Ectodermal cell (in vitro differentiated cells): Measurements from ENCODE around the gene TPRX1.

Experiments used
- H3K27ac ChIP-seq: 2 replicates; pipeline ENCODE4 v1.7.0; 2013; ENCODE audit warnings: mild to moderate bottlenecking, low read depth, low read length; ENCODE audit not compliant: insufficient read depth, poor library complexity, severe bottlenecking
- H3K27me3 ChIP-seq: 2 replicates; pipeline ENCODE4 v1.7.0; 2013; ENCODE audit warnings: mild to moderate bottlenecking, low read length; ENCODE audit not compliant: insufficient read depth, control insufficient read depth, poor library complexity, severe bottlenecking
- H3K36me3 ChIP-seq: one replicate; pipeline ENCODE4 v1.7.0; 2013; ENCODE audit warnings: low read length; ENCODE audit not compliant: control insufficient read depth, insufficient read depth
- H3K4me1 ChIP-seq: one replicate; pipeline ENCODE4 v1.7.0; 2013; ENCODE audit warnings: low read length; ENCODE audit not compliant: control insufficient read depth, insufficient read depth
- H3K4me3 ChIP-seq: 2 replicates; pipeline ENCODE4 v1.7.0; 2013; ENCODE audit warnings: low read depth, low read length, control low read depth; ENCODE audit not compliant: insufficient read depth
- H3K9me3 ChIP-seq: 2 replicates; pipeline ENCODE4 v1.7.0; 2013; ENCODE audit warnings: mild to moderate bottlenecking, low read length, moderate library complexity; ENCODE audit not compliant: control insufficient read depth
- WGBS, 2 experiments: methylation state at CpG; one replicate each; pipeline ENCODE4 v1.1.7; 2013; ENCODE audit warnings: missing lambda C conversion rate in 2 of 2; 5-methylcytosine and 5-hydroxymethylcytosine counted together

Gene TPRX1

DNA sequence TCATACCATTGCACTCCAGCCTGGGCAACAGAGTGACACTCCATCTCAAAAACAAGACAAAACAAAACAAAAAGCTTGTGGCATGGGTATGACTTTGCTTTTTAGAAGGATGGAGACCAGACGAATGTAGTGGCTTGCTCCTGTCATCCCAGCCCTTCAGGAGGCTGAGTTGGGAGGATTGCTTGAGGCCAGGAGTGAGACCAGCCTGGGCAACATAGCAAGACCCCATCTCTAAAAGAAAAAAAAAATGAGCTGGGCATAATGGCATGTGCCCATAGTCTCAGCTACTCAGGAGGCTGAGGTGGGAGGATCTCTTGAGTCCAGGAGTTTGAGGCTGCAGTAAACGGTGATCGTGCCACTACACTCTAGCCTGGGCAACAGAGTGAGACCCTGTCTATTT is 42.2 kb downstream of the TPRX1 start:
- Histone ChIP-seq H3K27ac (no peak overlapping the region), H3K27me3 (no peaks in the 10 kb centered on the region), H3K4me1 (peaks cover 3% of the 10 kb centered on the region), H3K4me3 (no peak overlapping the region), H3K36me3 (peaks cover 20% of the 10 kb centered on the region), H3K9me3 (no peaks in the 10 kb centered on the region)
- 59 to 60% methylated on average over 3 of the region's 3 CpGs for WGBS, 2 experiments

- peaks cover 26% of the 10 kb centered on the region for H3K36me3 ChIP-seq
- no peak overlapping the region for H3K27ac ChIP-seq
- no peak overlapping the region for H3K4me3 ChIP-seq
- 69 to 70% methylated on average over 5 of the region's 5 CpGs for WGBS, 2 experiments
- H3K9me3 ChIP-seq: no peaks in the 10 kb centered on the region
- H3K27me3 ChIP-seq: no peaks in the 10 kb centered on the region
- H3K4me1 ChIP-seq: peaks cover 3% of the 10 kb centered on the region
Measured at GRCh38 chr19:47761566-47761965, 42.8 kb downstream of the TPRX1 start.

GRCh38 chr19:47760632-47760999 is 43.7 kb downstream of the TPRX1 start:
- 76 to 78% methylated on average over 5 of the region's 5 CpGs for WGBS, 2 experiments

GRCh38 chr19:47758443-47758804 is 45.9 kb downstream of the TPRX1 start:
- Histone ChIP-seq H3K4me3 (no peak overlapping the region), H3K36me3 (peaks cover 48% of the 10 kb centered on the region), H3K4me1 (no peaks in the 10 kb centered on the region), H3K27me3 (no peaks in the 10 kb centered on the region), H3K9me3 (no peaks in the 10 kb centered on the region), H3K27ac (no peak overlapping the region)
- 97% methylated on average over 5 of the region's 5 CpGs for WGBS, 2 experiments

More at GRCh38 chr19:47760632-47760999, 43.7 kb downstream of the TPRX1 start:
- Histone ChIP-seq H3K27me3 (no peaks in the 10 kb centered on the region), H3K36me3 (peaks cover 34% of the 10 kb centered on the region), H3K4me1 (no peaks in the 10 kb centered on the region), H3K4me3 (no peak overlapping the region), H3K9me3 (no peaks in the 10 kb centered on the region), H3K27ac (no peak overlapping the region)

DNA sequence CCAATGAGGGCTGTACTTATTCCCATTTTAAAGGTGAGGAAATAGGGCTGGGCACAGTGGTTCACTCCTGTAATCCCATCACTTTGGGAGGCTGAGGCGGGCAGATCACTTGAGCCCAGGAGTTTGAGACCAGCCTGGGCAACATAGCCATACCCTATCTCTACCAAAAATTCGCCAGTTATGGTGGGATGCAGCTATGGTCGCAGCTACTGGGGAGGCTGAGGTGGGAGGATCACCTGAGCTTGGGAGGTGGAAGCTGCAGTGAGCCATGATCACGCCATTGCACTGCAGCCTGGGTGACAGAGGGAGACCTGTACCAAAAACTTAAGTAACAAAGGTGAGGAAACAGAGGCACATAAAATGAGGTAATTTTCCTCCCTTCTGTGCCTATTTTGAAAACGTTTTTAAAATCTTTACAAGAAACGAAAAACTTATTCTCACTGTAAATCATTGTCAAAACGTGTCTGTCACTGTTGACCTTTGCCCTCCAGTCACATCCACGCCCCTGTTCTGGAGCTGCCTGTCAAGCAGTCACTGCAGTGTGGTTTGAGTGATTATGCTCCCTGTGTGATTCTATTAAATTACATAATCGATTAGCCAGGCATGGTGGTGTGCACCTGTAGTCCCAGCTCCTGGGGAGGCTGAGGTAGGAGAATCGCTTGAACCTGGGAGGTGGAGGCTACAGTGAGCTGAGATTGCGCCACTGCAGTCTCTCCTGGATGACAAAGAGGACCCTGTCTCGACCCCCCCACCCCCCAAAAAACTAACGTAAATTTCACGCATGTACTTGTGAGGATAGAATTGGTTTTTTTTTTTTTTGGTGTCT is 46.5 kb downstream of the TPRX1 start:
- Histone ChIP-seq H3K27me3 (no peaks in the 10 kb centered on the region), H3K4me3 (no peak overlapping the region), H3K36me3 (peaks cover 54% of the 10 kb centered on the region), H3K9me3 (no peaks in the 10 kb centered on the region), H3K4me1 (no peaks in the 10 kb centered on the region), H3K27ac (no peak overlapping the region)
- 93 to 95% methylated on average over 13 of the region's 14 CpGs for WGBS, 2 experiments

DNA sequence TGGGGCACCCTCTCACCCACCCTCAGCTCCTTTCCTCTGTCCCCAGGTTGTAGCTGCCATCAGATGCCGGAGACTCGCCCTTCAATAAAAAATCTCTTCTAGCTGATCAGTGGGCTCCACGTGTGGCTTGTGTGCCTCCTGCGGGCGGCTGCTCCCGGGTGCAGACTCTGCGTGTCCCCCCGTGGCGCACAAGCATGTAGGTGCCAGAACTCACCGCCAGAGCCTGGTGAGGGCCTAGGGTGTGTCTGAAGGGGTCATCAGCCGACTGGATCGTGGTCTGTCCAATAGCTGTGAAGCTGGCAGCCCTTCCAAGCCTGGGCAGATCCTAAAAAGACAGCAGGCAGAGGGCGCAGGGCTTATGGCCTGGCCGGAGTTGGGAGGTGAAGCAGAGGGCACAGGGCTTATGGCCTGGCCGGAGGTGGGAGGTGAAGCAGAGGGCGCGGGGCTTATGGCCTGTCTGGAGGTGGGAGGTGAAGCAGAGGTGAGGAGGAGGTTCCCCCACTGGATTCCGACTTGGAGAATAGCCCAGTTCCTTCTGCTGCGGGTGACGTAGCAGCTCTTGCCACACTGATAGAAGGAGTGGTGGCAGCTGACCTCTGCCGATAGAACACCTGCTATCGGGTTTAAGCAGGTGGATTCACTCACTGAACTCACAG is 47.3 kb downstream of the TPRX1 start:
- WGBS, 2 experiments: 95 to 96% methylated on average over 22 of the region's 22 CpGs
- Histone ChIP-seq H3K9me3 (no peaks in the 10 kb centered on the region), H3K36me3 (peaks cover 60% of the 10 kb centered on the region), H3K27ac (no peak overlapping the region), H3K4me1 (no peaks in the 10 kb centered on the region), H3K4me3 (no peak overlapping the region), H3K27me3 (no peaks in the 10 kb centered on the region)

GRCh38 chr19:47756627-47756929 is 47.8 kb downstream of the TPRX1 start:
- Histone ChIP-seq H3K4me1 (no peaks in the 10 kb centered on the region), H3K9me3 (no peaks in the 10 kb centered on the region), H3K4me3 (no peak overlapping the region), H3K36me3 (peaks cover 63% of the 10 kb centered on the region), H3K27me3 (no peaks in the 10 kb centered on the region), H3K27ac (no peak overlapping the region)
- 96 to 97% methylated on average over 12 of the region's 12 CpGs for WGBS, 2 experiments

GRCh38 chr19:47755762-47756626 is 48.4 kb downstream of the TPRX1 start:
- Histone ChIP-seq H3K36me3 (peaks cover 69% of the 10 kb centered on the region), H3K9me3 (no peaks in the 10 kb centered on the region), H3K4me3 (no peak overlapping the region), H3K27me3 (no peaks in the 10 kb centered on the region), H3K27ac (no peak overlapping the region), H3K4me1 (no peaks in the 10 kb centered on the region)
- 94 to 96% methylated on average over 28 of the region's 28 CpGs for WGBS, 2 experiments

GRCh38 chr19:47755065-47755761 is 49.1 kb downstream of the TPRX1 start:
- no peak overlapping the region for H3K27ac ChIP-seq
- H3K4me3 ChIP-seq: no peak overlapping the region
- no peaks in the 10 kb centered on the region for H3K9me3 ChIP-seq
- H3K36me3 ChIP-seq: peaks cover 77% of the 10 kb centered on the region
- WGBS, 2 experiments: 91 to 92% methylated on average over 36 of the region's 36 CpGs
- H3K27me3 ChIP-seq: no peaks in the 10 kb centered on the region
- no peaks in the 10 kb centered on the region for H3K4me1 ChIP-seq
